IMR-90 (cell line): ENCODE results near the gene FADD. TPM values are rescaled to one million over a fixed set of nuclear protein-coding genes. Genes with fewer than 3 reads are reported as not detected.

Experiments used
- ATAC-seq: fragments of 200-7000 bp; cut with Tn5 transposase; 2 replicates; pipeline ENCODE4 v1.9.1; 2020; ENCODE audit warnings: low read depth, mild to moderate bottlenecking, moderate library complexity
- BruUV-seq: library from RNA; stranded (reverse); fragments of 400-500 nt; replicated peaks from 2 replicates; lab custom pipeline; 2021; lab: Mats Ljungman, UMichigan
- CTCF ChIA-PET: fragments of 300-600 bp; formaldehyde crosslinking; extraction: SDS; loops from one replicate; lab custom pipeline; 2021; ENCODE audit warnings: antibody characterized with exemption; lab: Yijun Ruan, JAX
- POLR2A ChIA-PET: fragments of 300-600 bp; sonication (Branson Sonifier 250); formaldehyde crosslinking; loops from one replicate; lab custom pipeline; 2022; ENCODE audit warnings: antibody characterized with exemption; ENCODE audit not compliant: unreplicated experiment; lab: Charles Lee
- DNase-seq: peaks from one replicate; pipeline ENCODE4 v3.0.0; 2013
- H2AFZ ChIP-seq: replicated peaks from 2 replicates; pipeline ENCODE3; 2013; ENCODE audit warnings: low read length, mild to moderate bottlenecking; ENCODE audit not compliant: poor library complexity
- H2AK5ac ChIP-seq: 2 replicates; pipeline ENCODE4 v1.6.1; 2013; ENCODE audit warnings: low read depth, low read length, inconsistent platforms
- H2AK9ac ChIP-seq: replicated peaks from 2 replicates; pipeline ENCODE3; 2013; ENCODE audit warnings: mild to moderate bottlenecking, low read depth, low read length, moderate library complexity; ENCODE audit not compliant: poor library complexity
- H2BK120ac ChIP-seq: 2 replicates; pipeline ENCODE4 v1.6.1; 2013; ENCODE audit warnings: low read depth, low read length, inconsistent platforms
- H2BK15ac ChIP-seq: 3 replicates; pipeline ENCODE4 v1.6.1; 2013; ENCODE audit warnings: low read depth, low read length, inconsistent platforms
- H2BK20ac ChIP-seq: 2 replicates; pipeline ENCODE4 v1.6.1; 2013; ENCODE audit warnings: low read depth, mild to moderate bottlenecking, inconsistent platforms, low read length, moderate library complexity
- H2BK5ac ChIP-seq: 2 replicates; pipeline ENCODE4 v1.6.1; 2013; ENCODE audit warnings: mild to moderate bottlenecking, low read depth, low read length, inconsistent platforms; ENCODE audit not compliant: poor library complexity, severe bottlenecking
- H3K14ac ChIP-seq: replicated peaks from 2 replicates; pipeline ENCODE4 v1.6.1; 2013; ENCODE audit warnings: low read depth, low read length, inconsistent platforms
- H3K18ac ChIP-seq: 2 replicates; pipeline ENCODE4 v1.6.1; 2013; ENCODE audit warnings: low read depth, low read length, control low read depth
- H3K23ac ChIP-seq: 2 replicates; pipeline ENCODE4 v1.6.1; 2013; ENCODE audit warnings: low read depth, low read length, inconsistent platforms
- H3K27ac ChIP-seq: 2 replicates; pipeline ENCODE4 v1.5.1; 2013; ENCODE audit warnings: mild to moderate bottlenecking, control low read depth, low read length; ENCODE audit not compliant: insufficient read depth
- H3K27me3 ChIP-seq: 2 replicates; pipeline ENCODE4 v1.6.1; 2013; ENCODE audit warnings: low read length; ENCODE audit not compliant: control insufficient read depth, insufficient read depth
- H3K36me3 ChIP-seq: 2 replicates; pipeline ENCODE4 v1.6.1; 2013; ENCODE audit warnings: low read length, mixed read lengths; ENCODE audit not compliant: control insufficient read depth, insufficient read depth
- H3K4ac ChIP-seq: 2 replicates; pipeline ENCODE4 v1.6.1; 2013; ENCODE audit warnings: low read depth, low read length, inconsistent platforms
- H3K4me1 ChIP-seq: 2 replicates; pipeline ENCODE4 v1.6.1; 2013; ENCODE audit warnings: low read length, mixed read lengths; ENCODE audit not compliant: control insufficient read depth, insufficient read depth
- H3K4me2 ChIP-seq: 2 replicates; pipeline ENCODE4 v1.6.1; 2013; ENCODE audit warnings: low read depth, mild to moderate bottlenecking, control low read depth, low read length, moderate library complexity
- H3K4me3 ChIP-seq: 2 replicates; pipeline ENCODE4 v1.5.1; 2013; ENCODE audit warnings: low read depth, mild to moderate bottlenecking, control low read depth, low read length, moderate library complexity; ENCODE audit not compliant: insufficient read depth
- H3K56ac ChIP-seq: 2 replicates; pipeline ENCODE4 v1.6.1; 2013; ENCODE audit warnings: low read length, inconsistent platforms; ENCODE audit not compliant: insufficient read depth; ENCODE audit errors: extremely low read depth
- H3K79me1 ChIP-seq, 2 experiments: 2 replicates each; pipeline ENCODE4 v1.6.1; 2013; ENCODE audit warnings: low read length in 2 of 2, inconsistent platforms in 1 of 2, low read depth in 1 of 2
- H3K9ac ChIP-seq: 2 replicates; pipeline ENCODE4 v1.6.1; 2013; ENCODE audit warnings: low read depth, low read length, control low read depth
- H3K9me1 ChIP-seq: 2 replicates; pipeline ENCODE4 v1.6.1; 2013; ENCODE audit warnings: low read length, inconsistent platforms; ENCODE audit not compliant: insufficient read depth
- H3K9me3 ChIP-seq: 2 replicates; pipeline ENCODE4 v1.6.1; 2013; ENCODE audit warnings: low read length; ENCODE audit not compliant: control insufficient read depth, insufficient read depth
- H4K20me1 ChIP-seq: 2 replicates; pipeline ENCODE4 v1.6.1; 2013; ENCODE audit warnings: low read length, inconsistent platforms; ENCODE audit not compliant: insufficient read depth
- H4K5ac ChIP-seq: 2 replicates; pipeline ENCODE4 v1.6.1; 2013; ENCODE audit warnings: mild to moderate bottlenecking, low read depth, low read length, control low read depth
- H4K8ac ChIP-seq, 2 experiments: 2 replicates each; pipeline ENCODE4 v1.6.1; 2013; ENCODE audit warnings: low read depth in 2 of 2, low read length in 2 of 2, control low read depth in 1 of 2, inconsistent platforms in 1 of 2
- H4K91ac ChIP-seq: 2 replicates; pipeline ENCODE4 v1.6.1; 2013; ENCODE audit warnings: low read depth, low read length, inconsistent platforms; ENCODE audit not compliant: insufficient read depth
- BHLHE40 ChIP-seq: fragments of 150-350 bp; IDR thresholded peaks from 2 replicates; pipeline ENCODE4 v1.6.1; 2016; ENCODE audit warnings: mild to moderate bottlenecking, low read depth, low read length
- CEBPB ChIP-seq: IDR thresholded peaks from 2 replicates; pipeline ENCODE4 v1.6.1; 2012; ENCODE audit warnings: low read depth, low read length, improper control_type of control experiment
- CHD1 ChIP-seq: IDR thresholded peaks from 2 replicates; pipeline ENCODE4 v1.6.1; 2012; ENCODE audit warnings: low read depth, low read length, improper control_type of control experiment
- CTCF ChIP-seq: conservative IDR thresholded peaks from 2 replicates; pipeline ENCODE4 v1.5.1; 2012; ENCODE audit warnings: mild to moderate bottlenecking, low read depth, low read length, improper control_type of control experiment
- ELK1 ChIP-seq: fragments of 150-350 bp; IDR thresholded peaks from 2 replicates; pipeline ENCODE4 v1.6.1; 2016; ENCODE audit warnings: low read depth, mild to moderate bottlenecking, low read length, moderate library complexity, borderline replicate concordance
- FOS ChIP-seq: fragments of 150-350 bp; IDR thresholded peaks from 2 replicates; pipeline ENCODE4 v1.6.1; 2016; ENCODE audit warnings: low read depth, low read length
- MAFK ChIP-seq: IDR thresholded peaks from 2 replicates; pipeline ENCODE4 v1.6.1; 2012; ENCODE audit warnings: low read depth, low read length, improper control_type of control experiment
- MAZ ChIP-seq: IDR thresholded peaks from 2 replicates; pipeline ENCODE4 v1.6.1; 2012; ENCODE audit warnings: low read depth, mild to moderate bottlenecking, low read length, improper control_type of control experiment, moderate library complexity, borderline replicate concordance
- MXI1 ChIP-seq: IDR thresholded peaks from 2 replicates; pipeline ENCODE4 v1.6.1; 2012; ENCODE audit warnings: low read depth, mild to moderate bottlenecking, low read length, moderate library complexity, borderline replicate concordance
- NFE2L2 ChIP-seq: fragments of 150-350 bp; IDR thresholded peaks from 2 replicates; pipeline ENCODE4 v1.6.1; 2016; ENCODE audit warnings: low read depth, mild to moderate bottlenecking, low read length
- POLR2A ChIP-seq: IDR thresholded peaks from 2 replicates; pipeline ENCODE4 v1.6.1; 2012; ENCODE audit warnings: mild to moderate bottlenecking, low read depth, low read length
- RAD21 ChIP-seq: IDR thresholded peaks from 2 replicates; pipeline ENCODE4 v1.6.1; 2012; ENCODE audit warnings: low read length, improper control_type of control experiment
- RCOR1 ChIP-seq: IDR thresholded peaks from 2 replicates; pipeline ENCODE4 v1.6.1; 2012; ENCODE audit warnings: mild to moderate bottlenecking, low read length, improper control_type of control experiment; ENCODE audit not compliant: insufficient replicate concordance
- RFX5 ChIP-seq: IDR thresholded peaks from 2 replicates; pipeline ENCODE4 v1.8.0; 2012; ENCODE audit warnings: low read depth, mild to moderate bottlenecking, low read length, moderate library complexity
- SMC3 ChIP-seq: fragments of 150-350 bp; IDR thresholded peaks from 2 replicates; pipeline ENCODE4 v1.6.1; 2016; ENCODE audit warnings: low read depth, mild to moderate bottlenecking, antibody characterized with exemption, low read length, moderate library complexity
- USF2 ChIP-seq: fragments of 150-350 bp; IDR thresholded peaks from 2 replicates; pipeline ENCODE4 v1.6.1; 2017; ENCODE audit warnings: mild to moderate bottlenecking, antibody characterized with exemption, low read length, low read depth
- WGBS, 2 experiments: methylation state at CpG; one replicate each; pipeline versions ENCODE4 v1.1.5 to v1.1.7; 2013; ENCODE audit warnings: missing lambda C conversion rate in 2 of 2; ENCODE audit not compliant: insufficient read length in 1 of 2; ENCODE audit errors: extremely low coverage in 2 of 2; 5-methylcytosine and 5-hydroxymethylcytosine counted together
- dilution Hi-C: fragments of 300-500 bp; cut with HindIII; formaldehyde crosslinking; loops from one replicate; pipeline ENCODE4 v1.14.3; 2018; ENCODE audit warnings: low sequenced_read_pairs; ENCODE audit not compliant: unreplicated experiment
- in situ Hi-C: fragments of 300-500 bp; cut with MboI; formaldehyde crosslinking; loops from 3 replicates; pipeline ENCODE4 v1.14.3; 2019; ENCODE audit warnings: low sequenced_read_pairs, inconsistent platforms, mixed read lengths
- intact Hi-C: fragments of 100-400 bp; cut with micrococcal nuclease; formaldehyde crosslinking; loops from 2 replicates; pipeline ENCODE4 v1.10.0; 2022
- polyA plus RNA-seq, 3 experiments: library from polyadenylated mRNA; depleted of rRNA; stranded (reverse); fragments of >200 nt; gene quantifications; 2 replicates each; pipeline ENCODE4 v1.2.3, GENCODE V29; 2012; ENCODE audit warnings: low replicate concordance in 1 of 3
- total RNA-seq: library from RNA; depleted of rRNA; stranded (reverse); fragments of >200 nt; gene quantifications from 2 replicates; pipeline ENCODE4 v1.2.3, GENCODE V29; 2012

FADD gene
- total and polyA plus RNA-seq, 2 of the 4 experiments (the other 2 are of a cell fraction) = 38.1 to 44.4 TPM

GRCh38 chr11:70204466-70204799 lies 1.3 kb downstream of the FADD start:
- intact Hi-C loops (loop anchor here (1.0 to 10.0 kb wide), 4 partner anchors 120 to 213 kb away; partner anchors contain the start of gene CTTN), in situ Hi-C loops (no loop called here), dilution Hi-C loops (no loop called here)
- Histone ChIP-seq H2AFZ (peak overlapping the region; percentile 99), H3K4me1 (peaks cover 3% of the 10 kb centered on the region; the same call in 1 of the 2 replicates), H3K4ac (peak overlapping the region; percentile 96), H3K27me3 (no peaks in the 10 kb centered on the region), H2AK9ac (peak overlapping the region; percentile 97), H3K4me2 (peak overlapping the region; percentile 98), H3K18ac (peak overlapping the region; percentile 70; the same call in 1 of the 2 replicates), H3K14ac (peak overlapping the region; percentile 99), H2BK5ac (peak overlapping the region; percentile 90), H3K56ac (peak overlapping the region; percentile 90), H3K23ac (peak overlapping the region; percentile 98), H2AK5ac (peak overlapping the region; percentile 90), H3K4me3 (peak overlapping the region; percentile 66), H3K36me3 (peaks cover 39% of the 10 kb centered on the region), H3K27ac (peak overlapping the region; percentile 94), H4K20me1 (peaks cover 56% of the 10 kb centered on the region), H4K5ac (no peak overlapping the region; the same call in 1 of the 2 replicates), H4K91ac (peak overlapping the region; percentile 81), H2BK20ac (no peak overlapping the region), H3K9ac (peak overlapping the region; percentile 96), H3K9me3 (no peaks in the 10 kb centered on the region), H3K9me1 (peaks cover 21% of the 10 kb centered on the region), H2BK15ac (peak overlapping the region; percentile 46; the same call in 1 of the 3 replicates), H4K8ac (peak overlapping the region; percentile 52 to 76; a peak in 2 of 4 replicates), H3K79me1 (peaks cover 21 to 61% of the 10 kb centered on the region in 2 experiments; a peak in 3 of 4 replicates), H2BK120ac (peak overlapping the region; percentile 72; the same call in 1 of the 2 replicates)
- TF ChIP-seq CHD1 = no peak
- no peak for TF ChIP-seq MXI1
- TF ChIP-seq NFE2L2 = no peak
- no peak for TF ChIP-seq CTCF
- TF ChIP-seq MAZ = no peak
- no peak; the same call in 1 of the 2 replicates for TF ChIP-seq RAD21
- TF ChIP-seq USF2 = no peak
- no peak for TF ChIP-seq MAFK
- TF ChIP-seq SMC3 = no peak
- no peak for TF ChIP-seq ELK1
- TF ChIP-seq BHLHE40 = no peak
- no peak for TF ChIP-seq RCOR1
- TF ChIP-seq FOS = no peak
- TF ChIP-seq CEBPB = no peak
- TF ChIP-seq RFX5 = no peak
- TF ChIP-seq POLR2A = no peak; the same call in 1 of the 2 replicates
- BruUV-seq = no TSS peak
- DNase-seq (no peak), ATAC-seq (no peak)
- ChIA-PET POLR2A (no interaction called here), CTCF (no interaction called here)
- no CpG with 5 or more reads among the region's 4 CpGs for WGBS, 2 experiments
